Mesothelial cell of epicardium (in vitro differentiated cells): ENCODE results near the gene NAA80. TPM values are rescaled to one million over a fixed set of nuclear protein-coding genes. Genes with fewer than 3 reads are reported as not detected.

ENCODE experiments used
- DNase-seq, 2 experiments: peaks; one replicate each; pipeline ENCODE4 v3.0.0; 2021; ENCODE audit warnings: low spot score in 2 of 2; ENCODE audit not compliant: unreplicated experiment in 2 of 2
- H3K27ac Mint-ChIP-seq: 2 replicates; pipeline ENCODE4 v1.8.0; 2021; ENCODE audit warnings: mixed read lengths
- H3K27me3 Mint-ChIP-seq: 2 replicates; pipeline ENCODE4 v1.8.0; 2021; ENCODE audit warnings: low read depth, mixed read lengths
- H3K36me3 Mint-ChIP-seq: 2 replicates; pipeline ENCODE4 v1.8.0; 2021; ENCODE audit warnings: mixed read lengths
- H3K4me1 Mint-ChIP-seq: 2 replicates; pipeline ENCODE4 v1.8.0; 2021; ENCODE audit warnings: mixed read lengths
- H3K4me3 Mint-ChIP-seq: 2 replicates; pipeline ENCODE4 v1.8.0; 2021; ENCODE audit warnings: mild to moderate bottlenecking, moderate library complexity, mixed read lengths
- H3K9me3 Mint-ChIP-seq: 2 replicates; pipeline ENCODE4 v1.8.0; 2021; ENCODE audit warnings: mixed read lengths
- CTCF ChIP-seq: fragments of 200-600 bp; sonication (generic); IDR thresholded peaks from one replicate; pipeline ENCODE4 v1.5.0; 2021; ENCODE audit warnings: antibody characterized with exemption; ENCODE audit not compliant: unreplicated experiment
- total RNA-seq: library from RNA; stranded (reverse); gene quantifications from 3 replicates; pipeline ENCODE4 v1.2.1, GENCODE V29; 2021

The NAA80 gene
- total RNA-seq, 1 donor from 2014 or later: 17.3 TPM

GRCh38 chr3:50297384-50297775 is 1.8 kb downstream of the NAA80 start:
- no peak overlapping the region for H3K4me3 Mint-ChIP-seq
- no peak overlapping the region for H3K27ac Mint-ChIP-seq
- no peak for TF ChIP-seq CTCF
- H3K9me3 Mint-ChIP-seq: no peaks in the 10 kb centered on the region
- no peaks in the 10 kb centered on the region for H3K27me3 Mint-ChIP-seq
- DNase-seq: no peak
- peaks cover 25% of the 10 kb centered on the region for H3K4me1 Mint-ChIP-seq
- no peaks in the 10 kb centered on the region for H3K36me3 Mint-ChIP-seq

GRCh38 chr3:50296721-50297383 is 2.4 kb downstream of the NAA80 start:
- Mint-ChIP-seq H3K27ac (no peak overlapping the region), H3K27me3 (no peaks in the 10 kb centered on the region), H3K36me3 (no peaks in the 10 kb centered on the region), H3K4me3 (no peak overlapping the region), H3K9me3 (no peaks in the 10 kb centered on the region), H3K4me1 (peaks cover 26% of the 10 kb centered on the region)
- no peak for DNase-seq
- TF ChIP-seq CTCF: no peak

GRCh38 chr3:50295553-50296431 is 3.4 kb downstream of the NAA80 start:
- no peak for TF ChIP-seq CTCF
- H3K4me3 Mint-ChIP-seq: no peak overlapping the region
- H3K36me3 Mint-ChIP-seq: peaks cover 1% of the 10 kb centered on the region
- no peak for DNase-seq
- H3K27ac Mint-ChIP-seq: no peak overlapping the region
- peaks cover 32% of the 10 kb centered on the region for H3K4me1 Mint-ChIP-seq
- H3K27me3 Mint-ChIP-seq: no peaks in the 10 kb centered on the region
- no peaks in the 10 kb centered on the region for H3K9me3 Mint-ChIP-seq

GRCh38 chr3:50294492-50295403 is 4.5 kb downstream of the NAA80 start:
- H3K27me3 Mint-ChIP-seq: no peaks in the 10 kb centered on the region
- no peak overlapping the region for H3K27ac Mint-ChIP-seq
- no peak for TF ChIP-seq CTCF
- no peak overlapping the region for H3K4me3 Mint-ChIP-seq
- peaks cover 24% of the 10 kb centered on the region for H3K4me1 Mint-ChIP-seq
- H3K9me3 Mint-ChIP-seq: no peaks in the 10 kb centered on the region
- H3K36me3 Mint-ChIP-seq: peaks cover 1% of the 10 kb centered on the region
- no peak for DNase-seq

- H3K9me3 Mint-ChIP-seq: no peaks in the 10 kb centered on the region
- no peak overlapping the region for H3K27ac Mint-ChIP-seq
- TF ChIP-seq CTCF: no peak
- peaks cover 1% of the 10 kb centered on the region for H3K36me3 Mint-ChIP-seq
- DNase-seq: no peak
- H3K4me3 Mint-ChIP-seq: no peak overlapping the region
- no peaks in the 10 kb centered on the region for H3K27me3 Mint-ChIP-seq
- H3K4me1 Mint-ChIP-seq: peaks cover 22% of the 10 kb centered on the region
Observed at GRCh38 chr3:50294089-50294488, 5.1 kb downstream of the NAA80 start.
